ENCODE data around the gene MIS18A.
"Not testable (repeated sequence)": the region's sequence is repeated elsewhere in the genome, so short reads cannot be mapped to it uniquely, and the experiment has no call there.

MIS18A gene, protein sequence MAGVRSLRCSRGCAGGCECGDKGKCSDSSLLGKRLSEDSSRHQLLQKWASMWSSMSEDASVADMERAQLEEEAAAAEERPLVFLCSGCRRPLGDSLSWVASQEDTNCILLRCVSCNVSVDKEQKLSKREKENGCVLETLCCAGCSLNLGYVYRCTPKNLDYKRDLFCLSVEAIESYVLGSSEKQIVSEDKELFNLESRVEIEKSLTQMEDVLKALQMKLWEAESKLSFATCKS

DNA sequence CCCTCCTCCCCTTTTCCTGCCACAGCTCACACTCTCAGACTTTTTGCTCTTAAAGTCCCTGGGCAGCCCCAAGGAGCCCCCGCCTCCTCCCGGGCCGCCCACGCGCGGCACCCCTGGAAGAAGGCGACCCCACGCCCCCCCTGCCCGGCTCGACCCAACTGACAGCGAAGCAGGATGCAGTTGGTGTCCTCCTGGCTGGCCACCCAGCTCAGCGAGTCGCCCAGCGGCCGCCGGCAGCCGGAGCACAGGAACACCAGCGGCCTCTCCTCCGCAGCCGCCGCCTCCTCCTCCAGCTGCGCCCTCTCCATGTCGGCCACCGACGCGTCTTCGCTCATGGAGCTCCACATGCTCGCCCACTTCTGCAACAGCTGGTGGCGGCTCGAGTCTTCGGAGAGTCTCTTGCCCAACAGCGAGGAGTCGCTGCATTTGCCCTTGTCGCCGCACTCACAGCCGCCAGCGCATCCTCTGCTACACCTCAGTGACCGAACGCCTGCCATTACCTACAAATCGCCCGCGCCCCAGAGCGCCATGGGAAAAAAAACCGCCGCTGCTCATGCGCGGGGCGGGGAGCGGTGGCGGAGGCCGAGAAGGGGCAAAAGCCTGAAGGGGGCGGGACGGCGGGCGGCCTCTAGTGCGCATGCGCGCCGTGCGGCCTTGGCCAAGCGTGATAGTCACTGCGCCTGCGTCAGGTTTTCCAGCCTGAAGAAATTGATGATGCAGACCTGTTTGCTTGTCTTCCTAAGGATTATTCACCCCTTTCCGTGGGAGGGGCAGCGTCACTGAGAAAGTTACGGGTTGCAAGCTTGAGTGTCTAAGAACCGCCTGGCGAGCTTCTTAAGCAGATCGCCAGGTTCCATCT lies at the start of gene MIS18A:
Gene MIS18A (minus strand): TSS at position 532 of the 859 bp plus-strand sequence. CDS start 35 bp downstream, at position 497.
- DNase-seq: peak; percentile 81

DNA sequence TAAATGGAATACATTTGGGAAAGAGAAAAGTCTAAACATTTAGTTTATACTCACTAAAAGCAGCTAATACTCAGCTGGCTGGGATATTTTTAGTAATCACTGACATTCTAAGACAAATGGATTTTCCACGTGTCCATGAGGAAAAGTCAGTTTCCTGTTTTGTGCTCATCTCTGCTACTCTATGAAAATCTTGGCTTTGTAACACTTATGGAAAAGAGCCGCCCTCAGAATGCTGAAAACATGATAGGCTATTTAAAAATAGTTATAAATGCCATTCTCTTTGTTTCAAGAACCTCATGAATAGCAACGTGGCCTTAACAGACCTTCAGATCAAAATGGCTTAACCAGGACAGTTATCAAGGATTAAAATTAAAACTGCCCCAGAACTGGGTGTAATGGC lies 49.7 kb upstream of the MIS18A start:
- no peak for DNase-seq

DNA sequence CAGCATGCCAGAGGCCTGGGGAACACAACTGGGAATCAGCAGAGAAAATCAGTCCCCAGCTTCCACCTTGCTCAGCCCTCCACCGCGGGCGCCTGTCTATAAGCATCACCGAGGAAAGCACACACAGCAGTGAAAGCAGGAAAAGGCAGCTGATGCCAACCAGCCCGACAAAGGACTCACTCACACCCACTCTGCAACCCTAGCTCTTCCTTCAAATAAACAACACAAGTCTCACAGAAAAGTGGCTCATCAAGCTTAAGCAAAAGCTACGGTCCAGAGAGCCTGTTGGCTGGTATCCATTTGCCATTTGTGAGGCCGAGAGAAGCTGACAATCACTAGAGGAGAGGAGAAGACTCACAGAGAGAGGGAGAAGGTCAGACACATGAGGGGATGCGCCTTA lies 46.9 kb upstream of the MIS18A start:
- no peak for DNase-seq

GRCh38 chr21:32322676-32323075 lies 43.8 kb upstream of the MIS18A start:
- DNase-seq: no peak

DNA sequence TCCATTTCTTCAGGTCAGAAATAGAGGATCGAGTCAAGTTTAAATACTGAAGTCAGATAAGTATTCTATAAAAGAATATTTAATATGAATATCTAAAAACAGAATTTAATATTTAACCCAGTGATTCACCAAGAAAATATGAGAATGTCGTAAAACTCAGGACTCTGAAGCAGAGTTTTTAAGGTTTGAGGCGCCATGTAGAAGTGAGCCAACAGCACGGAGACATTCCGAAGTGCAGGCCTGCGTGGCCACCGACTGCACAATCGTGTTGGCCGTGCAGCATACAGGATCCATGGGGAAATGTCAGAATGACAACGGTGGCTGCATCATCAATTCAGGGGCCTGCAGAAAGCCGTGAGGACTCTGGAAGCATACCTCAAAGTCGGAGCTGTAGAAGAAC lies 43.3 kb upstream of the MIS18A start:
- DNase-seq: no peak

GRCh38 chr21:32321480-32321879 lies 42.6 kb upstream of the MIS18A start:
- DNase-seq: no peak

- DNase-seq: no peak
Observed at GRCh38 chr21:32320726-32321125, 41.9 kb upstream of the MIS18A start.

DNA sequence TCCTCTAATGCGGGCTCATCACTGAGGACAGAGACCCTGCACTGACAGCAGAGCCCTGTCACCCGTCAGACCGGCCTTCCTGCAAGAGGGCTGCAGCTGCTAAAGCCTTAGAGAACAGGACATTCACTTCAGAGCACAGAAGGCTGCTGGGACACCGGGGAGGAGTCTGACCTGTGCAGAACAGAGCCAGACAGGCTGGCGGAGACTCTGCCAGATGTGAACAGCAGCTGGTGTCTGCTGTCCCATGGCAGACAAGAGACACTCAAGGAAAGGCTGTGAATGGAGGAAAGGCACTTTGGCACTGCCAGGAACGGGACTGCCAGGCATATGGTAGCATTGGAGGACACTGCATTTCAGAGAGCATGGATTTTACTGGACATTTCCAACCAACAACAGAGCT lies 41.2 kb upstream of the MIS18A start:
- DNase-seq: no peak

- no peak for DNase-seq
Observed at GRCh38 chr21:32319012-32319411, 40.2 kb upstream of the MIS18A start.

DNA sequence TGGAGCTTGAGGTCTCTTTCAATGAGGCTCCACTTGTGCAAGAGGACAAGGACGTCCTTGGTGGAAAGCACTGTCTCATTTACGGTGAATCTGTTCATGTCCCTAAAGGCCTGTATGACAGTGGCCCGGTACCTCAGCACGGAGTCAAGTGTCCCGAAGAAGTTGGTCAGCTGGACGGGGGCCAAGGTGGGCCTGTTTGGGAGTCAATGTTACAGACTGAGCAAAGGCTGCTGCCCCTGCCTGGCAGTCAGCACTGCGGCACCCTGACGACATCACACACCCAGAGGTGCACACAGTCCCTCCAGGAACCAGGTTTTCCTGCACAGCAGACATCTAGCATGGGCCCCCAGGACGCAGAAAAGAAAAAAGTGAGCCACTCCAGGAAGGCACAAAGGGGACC lies 38.9 kb upstream of the MIS18A start:
- no peak for DNase-seq

- DNase-seq: no peak
Observed at GRCh38 chr21:32316361-32317215, 37.7 kb upstream of the MIS18A start.

GRCh38 chr21:32315511-32316281 lies 36.8 kb upstream of the MIS18A start:
- no peak for DNase-seq

DNA sequence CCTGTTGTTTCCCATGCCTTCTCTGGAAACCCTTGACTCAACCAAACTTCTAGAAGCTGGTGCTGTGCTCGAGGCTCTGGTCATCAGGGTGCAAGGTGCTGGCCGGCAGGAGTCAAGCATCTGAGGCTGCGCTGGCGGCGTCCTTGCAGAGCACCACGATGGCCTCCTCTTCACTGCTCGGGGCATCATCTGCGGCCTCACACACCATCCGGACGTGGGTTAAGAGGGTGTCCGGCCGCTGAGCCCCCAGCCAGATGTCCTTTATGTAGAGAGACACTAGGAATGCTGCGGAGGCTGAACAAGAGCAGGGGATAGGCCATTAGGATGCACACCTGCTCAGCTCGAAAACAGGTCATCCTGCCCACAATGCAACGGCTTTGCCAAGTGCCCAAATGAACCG lies 36.0 kb upstream of the MIS18A start:
- DNase-seq: no peak

DNA sequence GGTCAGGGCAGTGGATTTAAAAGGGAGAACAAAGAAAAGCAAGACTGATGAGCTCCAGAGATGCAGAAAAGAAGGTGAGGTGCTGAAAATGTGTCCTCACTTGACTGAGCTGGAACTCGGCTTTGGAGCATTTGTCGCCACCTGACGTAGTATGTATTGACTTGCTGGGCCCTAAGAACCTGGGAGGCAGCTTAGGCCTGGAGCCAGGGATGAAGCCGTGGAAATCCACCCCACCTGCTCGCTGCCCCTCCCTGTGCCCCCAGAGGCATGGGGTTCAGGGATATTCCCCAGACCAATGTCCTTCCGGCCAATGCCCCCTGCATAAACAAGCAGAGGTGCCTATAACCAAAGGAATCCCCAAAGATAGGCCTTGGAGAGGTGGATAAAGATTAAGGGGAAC lies 34.1 kb upstream of the MIS18A start:
- DNase-seq: no peak

DNA sequence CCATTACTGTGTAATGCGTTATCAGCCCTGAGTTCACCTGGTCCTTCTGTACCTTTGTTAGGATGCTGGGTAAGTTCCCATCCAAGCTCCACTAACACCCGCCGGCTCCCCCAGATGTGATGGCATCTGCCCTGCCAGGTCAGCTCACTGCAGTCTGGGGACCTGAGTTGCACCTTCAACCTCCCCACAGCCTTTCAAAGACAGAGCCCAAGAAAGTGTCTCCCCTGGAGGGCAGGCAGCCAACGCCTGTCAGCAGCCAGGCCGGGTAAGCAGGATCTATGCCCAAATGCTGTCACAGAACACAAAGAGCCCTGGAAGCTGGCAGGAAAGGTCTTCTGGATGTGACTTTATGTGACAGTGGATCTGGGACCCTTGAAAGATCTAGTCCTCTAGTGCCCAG lies 33.5 kb upstream of the MIS18A start:
- DNase-seq: no peak

- no peak for DNase-seq
Observed at GRCh38 chr21:32311621-32312020, 32.8 kb upstream of the MIS18A start.

DNA sequence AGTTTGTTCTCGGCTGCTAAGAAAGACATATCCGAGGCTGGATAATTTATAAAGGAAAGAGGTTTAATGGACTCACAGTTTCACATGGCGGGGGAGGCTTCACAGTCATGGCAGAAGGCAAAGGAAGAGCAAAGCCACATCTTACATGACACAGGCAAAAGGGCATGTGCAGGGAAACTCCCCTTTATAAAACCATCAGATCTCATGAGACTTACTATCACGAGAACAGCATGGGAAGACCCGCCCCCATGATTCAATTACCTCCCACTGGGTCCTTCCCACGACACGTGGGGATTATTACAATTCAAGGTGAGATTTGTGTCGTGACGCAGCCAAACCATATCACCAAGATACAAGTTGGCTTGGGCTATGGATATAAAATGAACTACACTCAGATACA lies 32.1 kb upstream of the MIS18A start:
- DNase-seq: not testable (repeated sequence)

- DNase-seq: no peak
Observed at GRCh38 chr21:32309906-32310460, 31.1 kb upstream of the MIS18A start.

- no peak for DNase-seq
Observed at GRCh38 chr21:32308696-32309095, 29.8 kb upstream of the MIS18A start.

GRCh38 chr21:32307706-32308105 lies 28.9 kb upstream of the MIS18A start:
- DNase-seq: no peak

DNA sequence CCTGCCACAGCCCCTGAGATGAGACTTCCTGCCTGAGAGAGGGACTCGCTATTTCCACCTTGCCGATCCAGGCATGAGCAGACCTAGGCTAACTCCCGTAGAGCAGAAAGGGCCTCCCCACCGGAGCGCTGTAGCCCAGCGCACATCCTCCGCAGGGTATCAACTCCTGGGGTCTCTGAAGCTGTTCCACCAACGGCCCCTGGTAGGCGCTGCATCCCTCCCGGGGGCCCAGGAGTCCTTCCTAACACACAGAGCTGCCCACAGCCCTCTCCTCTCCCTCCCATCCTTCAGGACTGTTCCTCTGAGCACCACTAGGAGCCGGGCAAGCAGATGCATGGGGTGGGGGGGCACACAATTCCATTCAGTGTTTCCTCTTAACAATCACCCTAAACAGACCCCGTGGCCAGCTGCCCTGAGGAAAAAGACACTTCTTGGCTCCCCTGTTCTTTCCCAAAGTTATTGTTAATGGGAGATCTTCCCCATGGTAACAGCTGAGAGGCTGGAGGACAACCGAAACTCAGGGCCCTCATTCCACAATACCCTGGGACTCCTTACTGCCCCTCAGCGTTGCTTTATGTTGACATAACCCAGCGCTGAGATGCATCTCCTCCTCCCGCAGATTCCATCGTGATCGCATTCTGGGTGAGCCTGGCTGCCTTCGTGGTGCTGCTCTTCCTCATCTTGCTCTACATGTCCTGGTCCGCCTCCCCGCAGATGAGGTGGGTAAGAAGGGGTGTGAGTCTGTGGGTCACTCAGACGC lies 27.4 kb upstream of the MIS18A start:
- no peak for DNase-seq

DNA sequence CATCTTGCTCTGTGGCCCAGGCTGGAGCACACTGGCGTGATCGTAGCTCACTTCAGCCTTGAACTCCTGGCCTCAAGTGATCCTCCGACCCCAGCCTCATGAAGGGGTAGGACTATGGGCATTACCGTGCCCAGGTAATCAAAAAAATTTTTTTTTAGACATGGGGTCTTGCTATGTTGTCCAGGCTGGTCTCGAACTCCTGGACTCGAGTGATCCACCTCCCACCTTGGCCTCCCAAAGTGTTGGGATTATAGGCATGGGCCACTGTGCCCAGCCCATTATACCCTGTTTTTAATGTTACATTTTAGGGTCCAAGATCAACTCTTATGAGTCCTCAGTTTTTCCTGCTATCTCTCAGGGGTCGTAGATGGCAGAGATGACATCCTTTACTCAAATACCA lies 26.1 kb upstream of the MIS18A start:
- no peak for DNase-seq
